GM19238 (cell line): ENCODE measurements around the gene PYURF.

Experiments used
- DNase-seq: peaks from one replicate; pipeline ENCODE4 v3.0.0; 2011; ENCODE audit warnings: low spot score; ENCODE audit not compliant: insufficient read length

Gene PYURF

DNA sequence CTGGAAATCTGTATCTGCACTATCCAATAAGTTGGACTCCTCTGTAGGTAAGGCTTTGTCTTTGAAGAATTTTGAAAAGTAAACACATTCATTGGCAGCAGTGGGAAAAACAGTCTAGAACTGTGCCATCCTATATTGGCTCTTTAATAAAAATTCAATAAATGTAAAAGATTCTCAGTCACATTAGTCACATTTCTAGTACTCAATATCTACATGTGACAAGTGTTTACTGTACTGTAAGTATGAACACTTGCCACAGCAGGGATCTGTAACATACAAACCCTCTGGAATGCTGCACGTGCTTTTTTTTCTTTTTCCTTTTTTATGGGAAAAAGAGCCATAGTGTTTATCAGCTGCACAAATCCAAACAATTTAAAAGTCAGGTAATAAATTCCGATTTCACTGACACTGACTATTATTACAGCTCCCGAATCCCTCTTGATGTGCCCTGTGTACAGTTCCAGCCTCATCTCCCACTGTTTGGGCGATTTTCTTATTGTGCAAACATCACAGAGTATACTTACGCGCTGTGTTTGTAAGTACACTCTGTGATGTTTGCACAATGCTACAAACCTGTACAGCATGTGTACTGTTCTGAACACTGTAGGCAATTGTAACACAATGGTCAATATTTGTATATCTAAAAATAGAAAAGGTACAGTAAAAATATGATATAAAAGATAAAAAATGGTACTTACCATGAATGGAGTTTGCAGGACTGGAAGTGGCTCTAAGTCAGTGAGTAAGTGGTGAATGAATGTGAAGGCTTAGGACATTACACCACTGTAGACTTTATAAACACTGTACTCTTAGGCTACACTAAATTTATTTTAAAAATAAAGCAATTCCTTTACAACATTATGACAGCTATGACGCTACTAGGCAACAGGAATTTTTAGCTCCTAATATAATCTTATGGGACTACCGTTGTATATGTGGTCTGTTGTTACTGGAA is 8.7 kb downstream of the PYURF start:
- no peak for DNase-seq

DNA sequence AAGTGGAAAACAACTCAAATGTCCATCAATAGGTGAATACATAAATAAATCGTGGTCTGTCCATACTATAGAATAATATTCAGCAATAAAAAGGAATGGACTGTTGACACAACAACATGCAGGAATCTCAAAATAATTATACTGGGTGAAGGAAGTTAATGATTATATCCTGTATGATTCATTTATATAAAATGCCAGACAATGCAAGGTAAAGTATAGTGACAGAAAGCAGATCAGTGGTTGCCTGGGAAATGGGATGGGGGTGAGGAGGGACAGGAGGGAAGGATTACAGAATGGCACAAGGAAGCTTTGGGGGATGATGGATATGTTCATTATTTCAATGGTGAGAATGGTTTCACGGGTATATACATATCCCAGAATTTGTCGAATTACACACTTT is 12.3 kb downstream of the PYURF start:
- no peak for DNase-seq

DNA sequence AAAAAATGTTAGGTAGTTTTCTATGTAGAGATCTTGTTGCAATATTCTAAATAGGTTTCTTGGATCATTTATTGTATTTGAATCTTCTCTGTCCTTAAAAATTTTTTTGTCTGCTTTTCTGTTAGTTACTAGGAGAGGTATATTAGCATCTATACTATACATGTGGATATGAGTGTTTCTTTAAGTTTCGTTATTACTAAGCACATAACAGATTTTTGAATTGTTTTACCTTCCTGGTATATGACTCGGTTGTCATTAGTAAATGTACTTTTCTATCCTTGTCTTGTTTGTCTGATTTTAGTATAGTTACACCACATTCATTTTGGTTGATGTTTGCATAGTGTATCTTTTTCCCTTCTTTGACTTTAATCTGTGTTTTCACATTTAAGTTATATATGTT is 20.2 kb downstream of the PYURF start:
- DNase-seq = no peak

DNA sequence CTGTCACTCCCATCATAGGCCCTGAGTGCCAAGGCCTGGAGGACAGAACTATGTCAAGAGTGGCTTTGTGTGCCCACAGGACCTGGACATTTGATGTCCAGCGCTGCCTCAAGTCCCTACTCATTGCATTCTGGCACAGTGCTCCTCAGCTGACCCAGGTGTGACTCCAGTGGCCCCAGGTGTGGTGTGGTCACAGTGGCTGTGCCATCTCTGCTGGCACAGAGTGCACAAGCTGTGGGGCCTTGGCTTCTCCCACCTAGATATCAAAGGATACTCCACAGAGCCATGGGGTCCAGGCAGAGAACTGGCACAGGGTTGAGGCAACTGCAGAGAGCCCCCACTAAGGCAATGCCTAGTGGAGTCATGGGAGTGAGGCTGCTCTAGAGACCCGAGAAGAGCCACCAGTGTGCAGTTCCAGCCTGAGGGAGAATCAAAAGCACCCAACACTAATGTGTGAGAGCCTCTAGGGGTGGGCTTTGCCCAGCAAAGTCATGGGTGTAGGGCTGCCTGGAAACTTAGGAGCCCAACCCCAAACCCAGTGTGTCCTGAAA is 25.6 kb downstream of the PYURF start:
- no peak for DNase-seq

DNA sequence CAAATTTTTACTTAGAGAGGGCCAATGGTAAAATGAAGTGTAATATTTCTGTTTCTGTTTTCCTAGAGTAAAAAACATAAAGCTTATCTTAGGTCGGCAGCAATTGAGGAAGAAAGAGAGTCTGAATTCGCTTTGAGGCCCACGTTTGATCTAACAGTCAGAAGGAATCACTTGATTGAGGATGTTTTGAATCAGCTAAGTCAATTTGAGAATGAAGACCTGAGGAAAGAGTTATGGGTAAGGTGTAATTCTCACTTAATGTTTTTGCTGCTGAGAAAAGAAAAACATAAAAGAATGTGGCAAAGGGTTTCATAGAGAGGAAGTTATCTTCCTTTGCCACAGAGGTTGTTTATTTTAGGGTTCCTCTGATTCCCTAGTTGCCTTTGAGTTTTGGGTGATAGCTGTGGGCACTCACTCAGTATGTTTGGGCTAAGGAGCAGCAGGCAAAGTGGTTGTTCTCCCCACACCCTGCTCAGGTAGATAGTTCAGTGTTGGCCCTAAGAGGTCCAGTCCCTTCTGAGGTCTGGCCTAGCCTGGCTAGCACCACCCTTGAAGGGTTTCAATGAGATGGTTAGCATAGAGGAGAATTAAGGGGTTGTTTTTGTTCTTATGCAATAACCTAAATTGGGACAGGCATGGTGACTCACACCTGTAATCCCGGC is 34.3 kb downstream of the PYURF start:
- DNase-seq = no peak

DNA sequence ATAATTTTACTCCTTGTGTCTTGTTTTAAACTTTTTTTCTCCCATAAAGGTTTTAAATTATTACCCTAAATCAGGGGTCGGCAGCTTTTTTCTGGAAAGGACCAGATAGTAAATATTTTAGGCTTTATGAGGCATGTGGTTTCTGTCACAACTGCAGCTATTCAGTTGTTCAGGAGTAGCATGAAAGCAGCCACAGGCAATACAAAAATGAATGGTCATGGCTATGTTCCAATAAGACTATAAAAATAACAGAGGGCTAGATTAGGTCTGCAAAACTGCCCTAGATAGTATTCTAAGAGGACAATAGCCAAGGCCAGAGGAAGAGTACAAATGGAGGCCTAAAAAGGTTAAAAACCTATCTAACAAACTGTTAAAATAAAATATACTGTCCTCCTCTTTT is 42.0 kb downstream of the PYURF start:
- no peak for DNase-seq

DNA sequence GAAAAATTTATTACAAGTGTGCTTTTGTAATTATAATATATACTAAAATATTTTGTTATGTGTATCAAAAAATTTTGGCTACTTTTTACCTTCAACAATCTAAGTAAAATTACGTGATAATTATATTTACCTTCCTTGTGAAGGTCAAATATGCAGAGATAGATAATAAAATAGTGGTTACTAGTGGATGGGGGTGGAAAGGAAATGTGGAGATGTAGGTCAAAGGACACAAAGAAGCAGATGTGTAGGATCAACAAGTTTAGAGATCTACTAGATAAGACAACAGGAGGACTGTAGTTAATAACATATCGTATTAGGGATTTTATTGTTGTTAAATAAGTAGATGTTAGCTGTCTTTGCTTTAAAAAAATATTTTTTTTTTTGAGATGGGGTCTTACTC is 45.3 kb downstream of the PYURF start:
- no peak for DNase-seq

DNA sequence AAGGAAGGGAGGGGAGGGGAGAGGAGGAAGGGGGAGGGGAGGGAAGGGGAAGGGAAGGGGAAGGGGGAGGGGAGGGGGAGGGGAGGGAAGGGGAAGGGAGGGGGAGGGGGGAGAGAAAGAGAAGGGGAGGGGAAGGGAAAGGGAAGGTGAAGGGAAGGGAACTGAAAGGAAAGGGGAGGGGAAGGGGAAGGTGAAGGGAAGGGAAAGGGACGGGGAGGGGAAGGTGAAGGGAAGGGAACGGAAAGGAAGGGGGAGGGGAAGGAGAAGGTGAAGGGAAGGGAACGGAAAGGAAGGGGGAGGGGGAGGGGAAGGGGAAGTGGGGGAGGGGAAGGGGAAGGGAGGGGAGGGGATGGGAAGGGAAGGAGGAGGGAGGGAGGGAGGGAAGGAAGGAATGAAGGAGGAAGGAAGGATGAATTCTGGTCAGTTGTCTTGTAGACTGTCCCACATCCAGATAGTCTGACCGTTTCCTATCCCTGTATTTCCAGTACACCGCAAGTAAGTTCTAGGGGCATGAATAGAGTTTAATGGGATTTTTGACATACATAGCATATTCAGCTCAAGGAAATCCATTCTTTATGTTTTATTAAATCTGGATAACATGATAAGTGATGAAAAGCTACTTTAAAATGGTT is 46.2 kb downstream of the PYURF start:
- no peak for DNase-seq
